Coronary artery (tissue), 2 donors: ENCODE data around the gene PPP1CA.

ENCODE experiments used
- DNase-seq: peaks from one replicate; pipeline ENCODE4 v3.0.0-alpha.2; 2017; ENCODE audit warnings: low spot score
- H3K27ac ChIP-seq, 2 donors: fragments of 200-600 bp; sonication (generic); one replicate each; pipeline ENCODE4 v1.5.1; 2016 to 2019
- H3K4me3 ChIP-seq: fragments of 200-600 bp; sonication (generic); 2 replicates; pipeline ENCODE4 v1.5.1; 2016; ENCODE audit warnings: mild to moderate bottlenecking, moderate library complexity
- TF ChIP-seq, protein P1 (sequence below): fragments of 200-600 bp; sonication (generic); IDR thresholded peaks from one replicate; pipeline ENCODE4 v1.5.1; 2019; ENCODE audit warnings: antibody characterized with exemption

The PPP1CA gene

GRCh38 chr11:67376873-67377808 is 24.5 kb downstream of the PPP1CA start:
- no peak for DNase-seq
- no peak overlapping the region for H3K27ac ChIP-seq
- TF ChIP-seq, protein P1, sequence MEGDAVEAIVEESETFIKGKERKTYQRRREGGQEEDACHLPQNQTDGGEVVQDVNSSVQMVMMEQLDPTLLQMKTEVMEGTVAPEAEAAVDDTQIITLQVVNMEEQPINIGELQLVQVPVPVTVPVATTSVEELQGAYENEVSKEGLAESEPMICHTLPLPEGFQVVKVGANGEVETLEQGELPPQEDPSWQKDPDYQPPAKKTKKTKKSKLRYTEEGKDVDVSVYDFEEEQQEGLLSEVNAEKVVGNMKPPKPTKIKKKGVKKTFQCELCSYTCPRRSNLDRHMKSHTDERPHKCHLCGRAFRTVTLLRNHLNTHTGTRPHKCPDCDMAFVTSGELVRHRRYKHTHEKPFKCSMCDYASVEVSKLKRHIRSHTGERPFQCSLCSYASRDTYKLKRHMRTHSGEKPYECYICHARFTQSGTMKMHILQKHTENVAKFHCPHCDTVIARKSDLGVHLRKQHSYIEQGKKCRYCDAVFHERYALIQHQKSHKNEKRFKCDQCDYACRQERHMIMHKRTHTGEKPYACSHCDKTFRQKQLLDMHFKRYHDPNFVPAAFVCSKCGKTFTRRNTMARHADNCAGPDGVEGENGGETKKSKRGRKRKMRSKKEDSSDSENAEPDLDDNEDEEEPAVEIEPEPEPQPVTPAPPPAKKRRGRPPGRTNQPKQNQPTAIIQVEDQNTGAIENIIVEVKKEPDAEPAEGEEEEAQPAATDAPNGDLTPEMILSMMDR, result no peak
- H3K4me3 ChIP-seq, result no peak overlapping the region

- no peak overlapping the region for H3K27ac ChIP-seq
Observed at GRCh38 chr11:67376063-67376820, 25.4 kb downstream of the PPP1CA start.

DNA sequence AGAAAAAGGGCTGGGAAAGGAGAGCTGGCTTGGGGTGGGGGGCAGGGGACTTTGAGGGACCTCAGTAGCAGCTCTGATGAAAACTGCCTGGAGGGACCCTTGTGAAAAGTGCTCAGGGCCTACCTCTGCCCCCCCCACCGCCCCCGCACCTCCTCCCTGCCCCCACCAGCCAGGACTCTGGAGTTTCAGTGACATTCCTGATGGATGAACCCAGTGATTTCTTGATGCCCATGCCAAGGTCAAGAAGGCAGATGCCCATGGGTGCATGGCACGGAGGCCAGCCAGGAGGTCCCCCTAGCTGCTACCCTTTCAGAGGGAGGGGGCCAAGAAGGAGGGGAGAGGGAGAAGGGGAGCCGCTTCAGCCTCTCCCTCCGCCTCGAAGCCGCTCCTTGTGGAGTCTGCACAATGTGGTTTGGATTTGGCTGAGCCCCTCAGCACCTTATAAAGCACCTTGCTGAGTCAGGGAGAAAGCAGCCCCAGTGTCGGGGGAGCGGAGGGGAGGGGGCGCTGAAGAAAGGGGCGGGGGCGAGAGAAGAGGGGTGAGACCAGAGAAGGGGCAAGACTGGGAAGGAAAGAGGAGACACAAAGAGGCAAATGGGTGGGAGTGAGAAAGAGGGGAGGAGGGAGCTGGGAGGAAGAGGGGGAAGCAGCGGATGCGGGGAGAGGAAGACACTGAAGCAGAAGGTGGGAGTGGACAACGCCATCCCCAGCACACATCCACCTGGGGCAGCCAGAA is 26.2 kb downstream of the PPP1CA start:
- TF ChIP-seq, protein P1, result no peak
- DNase-seq, result no peak
- Histone ChIP-seq H3K4me3 (no peak overlapping the region), H3K27ac (peak overlapping the region in 1 of 2 donors; percentile 44)

More at GRCh38 chr11:67376063-67376820, 25.4 kb downstream of the PPP1CA start:
- no peak overlapping the region for H3K4me3 ChIP-seq
- TF ChIP-seq, protein P1, result no peak
- no peak for DNase-seq

- Histone ChIP-seq H3K27ac (peak overlapping the region; percentile 85 to 93), H3K4me3 (peak overlapping the region; percentile 88)
- DNase-seq, result no peak
- TF ChIP-seq, protein P1, result no peak
Observed at GRCh38 chr11:67374571-67375281, 26.9 kb downstream of the PPP1CA start.

- TF ChIP-seq, protein P1, result peak; percentile 16
- peak; percentile 94 for DNase-seq
- peak overlapping the region; percentile 85 to 93 for H3K27ac ChIP-seq
- H3K4me3 ChIP-seq, result peak overlapping the region; percentile 88
Observed at GRCh38 chr11:67373648-67374570, 27.7 kb downstream of the PPP1CA start.
